ENCODE results near the gene GDAP2.
A peak's percentile ranks its signal among the peaks of the same experiment; 100 is the strongest.

The GDAP2 gene

GRCh38 chr1:117817629-117818028, 111.8 kb downstream of the GDAP2 start:
- Histone ChIP-seq H3K27me3 (ENCODE audit: insufficient read depth, low read length) (no peaks in the 10 kb centered on the region; the same call in 1 of the 2 replicates), H3K79me2 (ENCODE audit: insufficient read depth, low read length) (no peaks in the 10 kb centered on the region), H3K4me1 (ENCODE audit: insufficient read depth, low read length, severe bottlenecking) (no peaks in the 10 kb centered on the region), H4K20me1 (ENCODE audit: insufficient read depth, low read length) (no peaks in the 10 kb centered on the region), H2AFZ (ENCODE audit: low read length) (no peak overlapping the region), H3K9ac (ENCODE audit: low read length) (no peak overlapping the region), H3K9me3 (ENCODE audit: low read length) (peaks cover 10% of the 10 kb centered on the region), H3K9me2 (ENCODE audit: low read depth, low read length) (no peaks in the 10 kb centered on the region), H3K4me2 (ENCODE audit: low read length) (no peak overlapping the region), H3F3A (ENCODE audit: insufficient read depth, low read length) (no peaks in the 10 kb centered on the region), H3K27ac (ENCODE audit: low read depth, low read length, poor library complexity, severe bottlenecking) (no peak overlapping the region), H3K36me3 (ENCODE audit: insufficient read depth, low read length) (no peaks in the 10 kb centered on the region), H3K4me3 (ENCODE audit: low read depth, low read length, poor library complexity, severe bottlenecking) (no peak overlapping the region)
- TF ChIP-seq CTCF (IDR thresholded peaks at IDR 0.05; ENCODE audit: low read length) (no peak), EZH2 (IDR thresholded peaks at IDR 0.05; ENCODE audit: borderline replicate concordance, low read length) (no peak)

GRCh38 chr1:117815926-117816325, 113.5 kb downstream of the GDAP2 start:
- H4K20me1 ChIP-seq (ENCODE audit: insufficient read depth, low read length) = no peaks in the 10 kb centered on the region
- H3K9me3 ChIP-seq (ENCODE audit: low read length) = no peaks in the 10 kb centered on the region
- H3F3A ChIP-seq (ENCODE audit: insufficient read depth, low read length) = no peaks in the 10 kb centered on the region
- H3K4me2 ChIP-seq (ENCODE audit: low read length) = no peak overlapping the region
- no peaks in the 10 kb centered on the region for H3K79me2 ChIP-seq (ENCODE audit: insufficient read depth, low read length)
- H2AFZ ChIP-seq (ENCODE audit: low read length) = no peak overlapping the region
- TF ChIP-seq EZH2 (IDR thresholded peaks at IDR 0.05; ENCODE audit: borderline replicate concordance, low read length) (no peak), CTCF (IDR thresholded peaks at IDR 0.05; ENCODE audit: low read length) (peak; percentile 59)
- H3K36me3 ChIP-seq (ENCODE audit: insufficient read depth, low read length) = no peaks in the 10 kb centered on the region
- H3K27ac ChIP-seq (ENCODE audit: low read depth, low read length, poor library complexity, severe bottlenecking) = no peak overlapping the region
- H3K4me1 ChIP-seq (ENCODE audit: insufficient read depth, low read length, severe bottlenecking) = no peaks in the 10 kb centered on the region
- H3K4me3 ChIP-seq (ENCODE audit: low read depth, low read length, poor library complexity, severe bottlenecking) = no peak overlapping the region
- H3K9me2 ChIP-seq (ENCODE audit: low read depth, low read length) = no peaks in the 10 kb centered on the region
- no peaks in the 10 kb centered on the region; the same call in 1 of the 2 replicates for H3K27me3 ChIP-seq (ENCODE audit: insufficient read depth, low read length)
- H3K9ac ChIP-seq (ENCODE audit: low read length) = no peak overlapping the region

GRCh38 chr1:117814856-117815797, 114.3 kb downstream of the GDAP2 start:
- Histone ChIP-seq H3K9me3 (ENCODE audit: low read length) (no peaks in the 10 kb centered on the region), H4K20me1 (ENCODE audit: insufficient read depth, low read length) (no peaks in the 10 kb centered on the region), H3K36me3 (ENCODE audit: insufficient read depth, low read length) (no peaks in the 10 kb centered on the region), H3K27me3 (ENCODE audit: insufficient read depth, low read length) (no peaks in the 10 kb centered on the region), H3K27ac (ENCODE audit: low read depth, low read length, poor library complexity, severe bottlenecking) (no peak overlapping the region), H3K4me1 (ENCODE audit: insufficient read depth, low read length, severe bottlenecking) (no peaks in the 10 kb centered on the region), H3K4me2 (ENCODE audit: low read length) (no peak overlapping the region), H3K9ac (ENCODE audit: low read length) (no peak overlapping the region), H3K79me2 (ENCODE audit: insufficient read depth, low read length) (no peaks in the 10 kb centered on the region), H3F3A (ENCODE audit: insufficient read depth, low read length) (no peaks in the 10 kb centered on the region), H3K9me2 (ENCODE audit: low read depth, low read length) (no peaks in the 10 kb centered on the region), H3K4me3 (ENCODE audit: low read depth, low read length, poor library complexity, severe bottlenecking) (no peak overlapping the region), H2AFZ (ENCODE audit: low read length) (no peak overlapping the region)
- no peak for TF ChIP-seq EZH2 (IDR thresholded peaks at IDR 0.05; ENCODE audit: borderline replicate concordance, low read length)
- TF ChIP-seq CTCF (IDR thresholded peaks at IDR 0.05; ENCODE audit: low read length) = no peak
